WTC11 (cell line): ENCODE results near the gene SLC18A2. TPM values are rescaled to one million over a fixed set of nuclear protein-coding genes. Genes with fewer than 3 reads are reported as not detected.

Experiments
- ATAC-seq: fragments of 200-7000 bp; cut with Tn5 transposase; 2 replicates; pipeline ENCODE4 v1.10.0; 2021; ENCODE audit warnings: mild to moderate bottlenecking, moderate library complexity
- CTCF ChIA-PET: fragments of 300-600 bp; sonication (Branson Sonifier 250); formaldehyde crosslinking; loops from one replicate; lab custom pipeline; 2021; ENCODE audit warnings: antibody characterized with exemption; lab: Charles Lee
- POLR2A ChIA-PET: fragments of 350-600 bp; sonication (Branson Sonifier 250); formaldehyde crosslinking; loops from one replicate; lab custom pipeline; 2021; ENCODE audit warnings: antibody characterized with exemption; lab: Charles Lee
- DNase-seq: peaks from one replicate; pipeline ENCODE4 v3.0.0; 2021; ENCODE audit warnings: low spot score
- H3K27ac Mint-ChIP-seq: 2 replicates; pipeline ENCODE4 v1.8.0; 2021; ENCODE audit warnings: mixed read lengths
- H3K27me3 Mint-ChIP-seq: 2 replicates; pipeline ENCODE4 v1.8.0; 2021; ENCODE audit warnings: low read depth, mild to moderate bottlenecking, moderate library complexity, mixed read lengths
- H3K36me3 Mint-ChIP-seq: 2 replicates; pipeline ENCODE4 v1.8.0; 2021; ENCODE audit warnings: mixed read lengths
- H3K4me1 Mint-ChIP-seq: 2 replicates; pipeline ENCODE4 v1.8.0; 2022; ENCODE audit warnings: mixed read lengths
- H3K4me3 Mint-ChIP-seq: 2 replicates; pipeline ENCODE4 v1.8.0; 2021; ENCODE audit warnings: mild to moderate bottlenecking, moderate library complexity, mixed read lengths
- H3K9me3 Mint-ChIP-seq: 2 replicates; pipeline ENCODE4 v1.8.0; 2021; ENCODE audit warnings: mixed read lengths
- AR ChIP-seq: fragments of 250-450 bp; sonication (Bioruptor Pico); IDR thresholded peaks from 2 replicates; pipeline ENCODE4 v1.9.0; 2021; ENCODE audit warnings: mild to moderate bottlenecking
- CREB1 ChIP-seq: sonication (generic); formaldehyde crosslinking; IDR thresholded peaks from 2 replicates; pipeline ENCODE4 v1.8.0; 2023; ENCODE audit warnings: mild to moderate bottlenecking, missing genetic modification reagents
- E2F4 ChIP-seq: sonication (generic); formaldehyde crosslinking; IDR thresholded peaks from 2 replicates; pipeline ENCODE4 v1.8.1; 2022; ENCODE audit warnings: low read depth, mild to moderate bottlenecking, moderate library complexity, missing genetic modification reagents, borderline replicate concordance
- FOXJ3 ChIP-seq: sonication (generic); formaldehyde crosslinking; IDR thresholded peaks from 2 replicates; pipeline ENCODE4 v1.9.0; 2021; ENCODE audit warnings: missing genetic modification reagents, mild to moderate bottlenecking, borderline replicate concordance
- FOXK1 ChIP-seq: sonication (generic); formaldehyde crosslinking; IDR thresholded peaks from 2 replicates; pipeline ENCODE4 v1.8.0; 2022; ENCODE audit warnings: mild to moderate bottlenecking, moderate library complexity, missing genetic modification reagents
- GABPB1 ChIP-seq: sonication (generic); formaldehyde crosslinking; IDR thresholded peaks from 2 replicates; pipeline ENCODE4 v1.8.1; 2023; ENCODE audit warnings: mild to moderate bottlenecking, missing genetic modification reagents
- NFE2L1 ChIP-seq: sonication (generic); formaldehyde crosslinking; IDR thresholded peaks from 2 replicates; pipeline ENCODE4 v1.8.1; 2023; ENCODE audit warnings: missing genetic modification reagents
- NR2C2 ChIP-seq: sonication (generic); formaldehyde crosslinking; IDR thresholded peaks from 2 replicates; pipeline ENCODE4 v1.8.0; 2022; ENCODE audit warnings: mild to moderate bottlenecking, missing genetic modification reagents
- NR3C1 ChIP-seq: sonication (generic); formaldehyde crosslinking; conservative IDR thresholded peaks from 2 replicates; pipeline ENCODE4 v1.8.1; 2023; ENCODE audit warnings: low read depth, mild to moderate bottlenecking, missing genetic modification reagents
- RORB ChIP-seq: fragments of 250-450 bp; sonication (Bioruptor Pico); IDR thresholded peaks from 2 replicates; pipeline ENCODE4 v1.9.0; 2021; ENCODE audit warnings: mild to moderate bottlenecking
- SP1 ChIP-seq: sonication (generic); formaldehyde crosslinking; conservative IDR thresholded peaks from 2 replicates; pipeline ENCODE4 v1.8.1; 2022; ENCODE audit warnings: missing genetic modification reagents
- USF1 ChIP-seq: sonication (generic); formaldehyde crosslinking; IDR thresholded peaks from 2 replicates; pipeline ENCODE4 v1.8.0; 2022; ENCODE audit warnings: mild to moderate bottlenecking, missing genetic modification reagents
- ZNF263 ChIP-seq: sonication (generic); formaldehyde crosslinking; IDR thresholded peaks from 2 replicates; pipeline ENCODE4 v1.8.1; 2022; ENCODE audit warnings: low read depth, mild to moderate bottlenecking, moderate library complexity, missing genetic modification reagents
- ZNF416 ChIP-seq: fragments of 250-450 bp; sonication (Bioruptor Pico); IDR thresholded peaks from 2 replicates; pipeline ENCODE4 v1.9.0; 2021; ENCODE audit warnings: mild to moderate bottlenecking, inconsistent platforms
- total RNA-seq: library from RNA; stranded (reverse); gene quantifications from 3 replicates; pipeline ENCODE4 v1.2.3, GENCODE V29; 2021
- TF ChIP-seq, protein P1 (sequence below): sonication (generic); formaldehyde crosslinking; conservative IDR thresholded peaks from 2 replicates; pipeline ENCODE4 v1.8.1; 2023; ENCODE audit warnings: mild to moderate bottlenecking, low read depth, missing genetic modification reagents, moderate library complexity
- TF ChIP-seq, protein P2 (sequence below): fragments of 200-600 bp; IDR thresholded peaks from 2 replicates; pipeline ENCODE4 v1.8.0; 2022; ENCODE audit warnings: antibody characterized with exemption
- TF ChIP-seq, protein P3 (sequence below): sonication (generic); formaldehyde crosslinking; IDR thresholded peaks from 2 replicates; pipeline ENCODE4 v1.8.0; 2023; ENCODE audit warnings: missing genetic modification reagents

The SLC18A2 gene
- total RNA-seq, 1 experiment from 2014 or later, result 5.9 TPM

- ChIA-PET POLR2A (no interaction called here), CTCF (interaction anchor here (2.5 kb wide), 1 partner anchor 78 kb away, joined by 8 read pairs; no protein-coding TSS in a partner anchor)
- Mint-ChIP-seq H3K36me3 (peaks cover 3% of the 10 kb centered on the region; the same call in 1 of the 2 replicates), H3K4me1 (peaks cover 2% of the 10 kb centered on the region; the same call in 1 of the 2 replicates), H3K4me3 (no peak overlapping the region), H3K27me3 (no peaks in the 10 kb centered on the region), H3K9me3 (no peaks in the 10 kb centered on the region), H3K27ac (no peak overlapping the region)
- TF ChIP-seq NFE2L1 (CRISPR knock-in tag) (no peak), RORB (no peak), USF1 (CRISPR knock-in tag) (no peak), CREB1 (CRISPR knock-in tag) (no peak), SP1 (CRISPR knock-in tag) (no peak), ZNF263 (CRISPR knock-in tag) (no peak), FOXK1 (CRISPR knock-in tag) (no peak), ZNF416 (CRISPR knock-in tag) (no peak), NR3C1 (CRISPR knock-in tag) (no peak), E2F4 (CRISPR knock-in tag) (no peak), FOXJ3 (no peak), AR (CRISPR knock-in tag) (no peak), GABPB1 (CRISPR knock-in tag) (no peak), NR2C2 (no peak)
- TF ChIP-seq, protein P1, sequence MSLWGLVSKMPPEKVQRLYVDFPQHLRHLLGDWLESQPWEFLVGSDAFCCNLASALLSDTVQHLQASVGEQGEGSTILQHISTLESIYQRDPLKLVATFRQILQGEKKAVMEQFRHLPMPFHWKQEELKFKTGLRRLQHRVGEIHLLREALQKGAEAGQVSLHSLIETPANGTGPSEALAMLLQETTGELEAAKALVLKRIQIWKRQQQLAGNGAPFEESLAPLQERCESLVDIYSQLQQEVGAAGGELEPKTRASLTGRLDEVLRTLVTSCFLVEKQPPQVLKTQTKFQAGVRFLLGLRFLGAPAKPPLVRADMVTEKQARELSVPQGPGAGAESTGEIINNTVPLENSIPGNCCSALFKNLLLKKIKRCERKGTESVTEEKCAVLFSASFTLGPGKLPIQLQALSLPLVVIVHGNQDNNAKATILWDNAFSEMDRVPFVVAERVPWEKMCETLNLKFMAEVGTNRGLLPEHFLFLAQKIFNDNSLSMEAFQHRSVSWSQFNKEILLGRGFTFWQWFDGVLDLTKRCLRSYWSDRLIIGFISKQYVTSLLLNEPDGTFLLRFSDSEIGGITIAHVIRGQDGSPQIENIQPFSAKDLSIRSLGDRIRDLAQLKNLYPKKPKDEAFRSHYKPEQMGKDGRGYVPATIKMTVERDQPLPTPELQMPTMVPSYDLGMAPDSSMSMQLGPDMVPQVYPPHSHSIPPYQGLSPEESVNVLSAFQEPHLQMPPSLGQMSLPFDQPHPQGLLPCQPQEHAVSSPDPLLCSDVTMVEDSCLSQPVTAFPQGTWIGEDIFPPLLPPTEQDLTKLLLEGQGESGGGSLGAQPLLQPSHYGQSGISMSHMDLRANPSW (CRISPR knock-in tag), result no peak
- TF ChIP-seq, protein P2, sequence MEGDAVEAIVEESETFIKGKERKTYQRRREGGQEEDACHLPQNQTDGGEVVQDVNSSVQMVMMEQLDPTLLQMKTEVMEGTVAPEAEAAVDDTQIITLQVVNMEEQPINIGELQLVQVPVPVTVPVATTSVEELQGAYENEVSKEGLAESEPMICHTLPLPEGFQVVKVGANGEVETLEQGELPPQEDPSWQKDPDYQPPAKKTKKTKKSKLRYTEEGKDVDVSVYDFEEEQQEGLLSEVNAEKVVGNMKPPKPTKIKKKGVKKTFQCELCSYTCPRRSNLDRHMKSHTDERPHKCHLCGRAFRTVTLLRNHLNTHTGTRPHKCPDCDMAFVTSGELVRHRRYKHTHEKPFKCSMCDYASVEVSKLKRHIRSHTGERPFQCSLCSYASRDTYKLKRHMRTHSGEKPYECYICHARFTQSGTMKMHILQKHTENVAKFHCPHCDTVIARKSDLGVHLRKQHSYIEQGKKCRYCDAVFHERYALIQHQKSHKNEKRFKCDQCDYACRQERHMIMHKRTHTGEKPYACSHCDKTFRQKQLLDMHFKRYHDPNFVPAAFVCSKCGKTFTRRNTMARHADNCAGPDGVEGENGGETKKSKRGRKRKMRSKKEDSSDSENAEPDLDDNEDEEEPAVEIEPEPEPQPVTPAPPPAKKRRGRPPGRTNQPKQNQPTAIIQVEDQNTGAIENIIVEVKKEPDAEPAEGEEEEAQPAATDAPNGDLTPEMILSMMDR, result no peak
- TF ChIP-seq, protein P3, sequence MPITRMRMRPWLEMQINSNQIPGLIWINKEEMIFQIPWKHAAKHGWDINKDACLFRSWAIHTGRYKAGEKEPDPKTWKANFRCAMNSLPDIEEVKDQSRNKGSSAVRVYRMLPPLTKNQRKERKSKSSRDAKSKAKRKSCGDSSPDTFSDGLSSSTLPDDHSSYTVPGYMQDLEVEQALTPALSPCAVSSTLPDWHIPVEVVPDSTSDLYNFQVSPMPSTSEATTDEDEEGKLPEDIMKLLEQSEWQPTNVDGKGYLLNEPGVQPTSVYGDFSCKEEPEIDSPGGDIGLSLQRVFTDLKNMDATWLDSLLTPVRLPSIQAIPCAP (CRISPR knock-in tag), result no peak
- DNase-seq (no peak), ATAC-seq (no peak)
Observed at GRCh38 chr10:117294735-117295134, 53.8 kb downstream of the SLC18A2 start.
